Measurements from ENCODE around the gene TAGAP. TPM values are rescaled to one million over a fixed set of nuclear protein-coding genes. Genes with fewer than 3 reads are reported as not detected.

The TAGAP gene
- total and polyA plus RNA-seq, 2 of the 8 experiments (the other 6 are each of a cell fraction or from before 2014, with no cell fraction given) = not detected

- 83% methylated on average over 3 of the region's 3 CpGs; no CpG with 5 or more reads in 1 of the 2 experiments for WGBS, 2 experiments (ENCODE audit: extremely low coverage in 1 of 2, insufficient coverage in 1 of 2, insufficient read length in 1 of 2, insufficient replicate concordance in 2 of 2, low coverage in 1 of 2, low lambda C conversion rate in 2 of 2, missing lambda C conversion rate in 1 of 2)
- FAIRE-seq (no peak), DNase-seq (ENCODE audit: low read depth in 1 of 2, low spot score in 2 of 2) (no peak)
- H3K4ac ChIP-seq (replicated peaks; ENCODE audit: insufficient read length, low read depth, low read length) = no peak overlapping the region
- ChIA-PET POLR2A (ENCODE audit: partially characterized antibody) (interaction anchor here (0.7 to 1.3 kb wide), 2 partner anchors 16 to 204 kb away, joined by 3 read pairs; no protein-coding TSS in a partner anchor), CTCF (ENCODE audit: partially characterized antibody) (interaction anchor here (0.9 to 1.7 kb wide), 9 partner anchors 7 to 111 kb away, joined by 3 to 10 read pairs (median 4); no protein-coding TSS in a partner anchor)
- no peak overlapping the region for H2BK5ac ChIP-seq (ENCODE audit: low read depth, low read length)
- no peak overlapping the region for H3K27ac ChIP-seq (ENCODE audit: low read depth, low read length)
- H3K23me2 ChIP-seq (ENCODE audit: low read depth, low read length) = no peaks in the 10 kb centered on the region; the same call in 1 of the 2 replicates
- no peak overlapping the region for H2BK12ac ChIP-seq (ENCODE audit: low read depth, low read length)
- H3K4me1 ChIP-seq (replicated peaks in 1 of 4; ENCODE audit: control insufficient read depth in 3 of 4, insufficient read depth in 4 of 4, low read length in 3 of 4) = no peaks in the 10 kb centered on the region
- no peaks in the 10 kb centered on the region for H3K79me1 ChIP-seq (ENCODE audit: low read depth, low read length)
- H2AFZ ChIP-seq (ENCODE audit: low read length) = no peak overlapping the region
- H3K36me3 ChIP-seq (ENCODE audit: control insufficient read depth in 2 of 4, insufficient read depth in 4 of 4, low read length in 3 of 4) = no peaks in the 10 kb centered on the region
- H4K8ac ChIP-seq (ENCODE audit: extremely low read depth, insufficient read depth, low read length) = no peak overlapping the region
- H3K79me2 ChIP-seq (ENCODE audit: control insufficient read depth in 1 of 2, insufficient read depth in 2 of 2, low read length in 2 of 2) = no peaks in the 10 kb centered on the region
- TF ChIP-seq MAX (IDR thresholded peaks at IDR 0.05) (no peak), TCF12 (IDR thresholded peaks at IDR 0.05; ENCODE audit: low read depth, low read length) (no peak)
- no peak overlapping the region for H3K14ac ChIP-seq (ENCODE audit: insufficient read length)
- peaks cover 0 to 1% (median 0%) of the 10 kb centered on the region in 4 experiments; a peak in 1 of 7 replicates for H3K27me3 ChIP-seq (replicated peaks in 1 of 4; ENCODE audit: control insufficient read depth in 3 of 4, extremely low read depth in 1 of 4, insufficient read depth in 3 of 4, low read length in 3 of 4)
- no peak overlapping the region for H2BK15ac ChIP-seq (ENCODE audit: low read length)
- H3K23ac ChIP-seq (ENCODE audit: insufficient read length) = no peak overlapping the region
- H4K91ac ChIP-seq (replicated peaks; ENCODE audit: insufficient read length, low read length) = no peak overlapping the region
- no peak overlapping the region for H3K56ac ChIP-seq (replicated peaks; ENCODE audit: insufficient read length, low read depth, low read length)
- no peak overlapping the region for H2AK5ac ChIP-seq (ENCODE audit: low read depth, low read length)
- no peaks in the 10 kb centered on the region for H4K20me1 ChIP-seq (replicated peaks in 1 of 2; ENCODE audit: control insufficient read depth in 1 of 2, insufficient read depth in 2 of 2, low read length in 2 of 2)
- peaks cover 0 to 4% of the 10 kb centered on the region in 2 experiments; a peak in 1 of 4 replicates for H3K9me3 ChIP-seq (ENCODE audit: insufficient read depth in 2 of 2, low read depth in 1 of 2, low read length in 1 of 2)
- no peak overlapping the region for H2BK20ac ChIP-seq (ENCODE audit: low read length)
- H2BK120ac ChIP-seq (replicated peaks; ENCODE audit: low read depth, low read length) = no peak overlapping the region
- no peak overlapping the region for H3K4me3 ChIP-seq (ENCODE audit: extremely low read depth in 1 of 4, insufficient read depth in 2 of 4, low read depth in 3 of 4, low read length in 4 of 4)
- no peak overlapping the region for H4K5ac ChIP-seq (ENCODE audit: insufficient read length, low read depth, low read length)
- H3K18ac ChIP-seq (ENCODE audit: extremely low read depth, low read length) = no peak overlapping the region
- H3K9ac ChIP-seq (replicated peaks in 1 of 4; ENCODE audit: extremely low read depth in 1 of 4, low read depth in 3 of 4, low read length in 3 of 4) = no peak overlapping the region
- no peak overlapping the region for H3K4me2 ChIP-seq (ENCODE audit: insufficient read depth in 1 of 2, low read depth in 2 of 2, low read length in 2 of 2)
These were observed 26.8 kb downstream of the TAGAP start for GRCh38 chr6:159017757-159018559.
